Skin epidermis (tissue), 12 donors: Measurements from ENCODE around the gene APOBEC3H.

ENCODE experiments used
- H3K27ac ChIP-seq, 21 experiments: fragments of 200-600 bp; sonication (generic) in 11 of 21; one replicate each; pipeline ENCODE4 v1.5.0; 2020; ENCODE audit warnings: mild to moderate bottlenecking in 3 of 21, inconsistent platforms in 2 of 21, moderate library complexity in 2 of 21
- H3K4me3 ChIP-seq, 7 experiments: fragments of 200-600 bp; sonication (generic) in 2 of 7; one replicate each; pipeline ENCODE4 v1.5.0; 2020; ENCODE audit warnings: inconsistent platforms in 2 of 7, mild to moderate bottlenecking in 2 of 7, moderate library complexity in 1 of 7

The APOBEC3H gene

DNA sequence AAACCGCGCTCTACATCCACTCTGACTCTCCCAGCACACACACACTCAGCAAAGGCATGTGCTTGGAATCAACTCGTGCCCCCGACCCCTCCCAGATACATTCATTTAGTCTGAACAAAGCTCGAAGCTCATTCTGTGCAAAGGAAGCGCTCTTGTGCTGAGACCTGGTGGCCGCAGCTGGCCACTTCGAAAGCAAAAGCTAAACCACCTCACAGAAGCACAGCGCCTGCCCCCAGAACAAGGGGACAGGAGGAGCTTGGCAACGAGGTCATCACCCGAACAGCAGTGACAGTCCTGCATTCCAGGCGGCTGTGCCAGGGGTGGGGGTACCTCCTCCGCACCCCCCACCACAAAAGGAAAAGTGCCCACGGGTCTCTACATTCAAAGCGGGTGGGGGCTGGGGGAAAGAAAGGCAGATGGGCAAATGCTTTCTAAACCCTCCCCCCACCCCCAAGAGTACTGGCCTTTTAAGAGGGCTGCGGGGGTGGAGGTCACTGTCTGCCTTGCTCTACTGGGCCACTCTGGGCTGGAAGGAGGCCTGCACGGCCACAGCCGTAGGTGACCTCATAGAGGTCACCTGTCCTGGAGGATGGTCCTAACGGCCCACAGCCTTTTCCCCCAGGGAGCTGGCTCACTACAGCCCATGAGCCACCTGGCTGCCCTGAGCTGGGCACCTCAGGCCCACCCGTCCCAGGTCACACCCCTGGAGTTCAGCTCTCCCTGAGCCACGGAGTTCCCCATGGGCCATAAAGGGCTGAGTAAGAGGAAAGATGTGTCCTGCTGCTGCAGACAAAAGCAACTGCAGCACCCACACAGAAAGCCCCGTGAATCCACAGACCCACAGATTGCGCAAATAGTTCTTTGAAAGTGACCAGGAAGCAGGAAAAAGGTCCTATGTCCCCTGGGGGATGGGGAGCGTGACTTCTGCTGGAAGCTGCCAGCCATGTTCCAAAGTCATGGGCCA, 34.1 kb downstream of the APOBEC3H start:
- Histone ChIP-seq H3K4me3 (no peak overlapping the region), H3K27ac (peak overlapping the region in 2 of 21 experiments; percentile 9 to 23)

DNA sequence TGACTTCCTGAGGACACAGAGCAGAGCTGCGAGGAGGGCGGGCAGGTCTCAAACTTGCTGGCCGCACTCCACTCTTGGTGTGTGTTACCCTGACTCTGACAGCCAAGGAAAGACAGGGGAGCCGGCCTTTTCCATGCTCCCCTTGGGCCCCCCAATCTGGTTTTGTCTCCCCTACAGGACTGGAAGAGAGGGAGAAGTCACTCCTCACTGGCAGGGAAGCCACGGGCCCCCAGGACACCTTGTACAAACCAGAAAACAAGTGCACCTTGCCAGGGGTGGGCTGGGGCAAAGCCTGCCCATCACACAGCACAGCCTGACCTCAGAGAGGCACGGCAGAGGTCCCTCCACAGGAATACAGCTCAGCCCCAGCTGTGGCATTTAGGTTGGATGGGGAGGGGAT, 35.2 kb downstream of the APOBEC3H start:
- H3K4me3 ChIP-seq = no peak overlapping the region
- peak overlapping the region in 1 of 21 experiments; percentile 9 for H3K27ac ChIP-seq

DNA sequence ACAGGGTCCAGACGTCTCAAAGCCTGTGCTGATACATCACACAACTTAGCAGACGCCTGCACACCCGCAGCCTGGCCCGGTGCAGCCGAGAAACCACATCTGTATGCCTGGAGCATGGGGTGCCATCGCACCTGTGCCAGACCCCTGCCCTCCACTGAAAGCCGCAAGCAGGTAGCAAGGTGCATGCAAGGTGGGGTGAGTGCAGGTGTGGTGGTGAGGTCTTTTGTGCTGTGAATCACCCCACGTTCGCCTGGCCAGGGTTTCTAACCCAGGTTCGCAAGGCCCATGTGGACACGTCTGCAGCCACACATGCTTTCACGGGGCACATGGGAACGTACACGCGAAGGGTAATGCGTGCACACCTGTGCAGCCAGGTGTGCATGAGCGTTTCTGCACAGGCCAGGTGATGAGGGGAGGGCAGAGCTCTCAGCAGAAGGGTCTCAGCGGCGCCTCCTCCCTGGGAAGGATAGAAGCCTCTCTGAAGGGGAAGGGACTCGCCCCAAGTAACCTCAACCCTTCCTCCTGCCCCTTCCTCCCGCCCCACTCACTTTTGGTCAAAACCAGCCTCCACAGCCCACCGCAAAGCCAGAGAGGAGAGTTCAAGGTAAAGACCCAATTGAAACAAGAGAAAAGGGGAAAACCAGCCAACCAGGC, 36.0 kb downstream of the APOBEC3H start:
- Histone ChIP-seq H3K4me3 (no peak overlapping the region), H3K27ac (no peak overlapping the region)

DNA sequence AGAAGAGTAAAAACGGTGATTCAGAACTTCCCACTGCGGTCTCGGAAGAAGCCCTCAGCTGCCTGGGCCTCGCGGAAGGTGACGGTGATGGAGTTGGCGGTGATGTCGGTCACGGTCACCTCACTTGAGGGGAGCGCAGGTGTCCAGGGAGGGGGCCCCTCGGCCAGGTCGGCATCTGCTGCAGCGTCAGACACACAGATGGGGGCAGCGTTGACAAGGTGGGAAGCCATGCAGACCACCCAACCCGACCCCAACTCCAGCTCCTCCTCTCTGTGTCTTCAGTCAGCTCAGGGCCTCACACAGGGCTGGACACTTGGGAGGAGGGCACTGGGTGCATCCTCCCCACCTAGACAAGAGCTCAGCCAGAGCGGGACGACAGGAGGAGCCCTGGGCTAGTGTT, 36.8 kb downstream of the APOBEC3H start:
- no peak overlapping the region for H3K27ac ChIP-seq

DNA sequence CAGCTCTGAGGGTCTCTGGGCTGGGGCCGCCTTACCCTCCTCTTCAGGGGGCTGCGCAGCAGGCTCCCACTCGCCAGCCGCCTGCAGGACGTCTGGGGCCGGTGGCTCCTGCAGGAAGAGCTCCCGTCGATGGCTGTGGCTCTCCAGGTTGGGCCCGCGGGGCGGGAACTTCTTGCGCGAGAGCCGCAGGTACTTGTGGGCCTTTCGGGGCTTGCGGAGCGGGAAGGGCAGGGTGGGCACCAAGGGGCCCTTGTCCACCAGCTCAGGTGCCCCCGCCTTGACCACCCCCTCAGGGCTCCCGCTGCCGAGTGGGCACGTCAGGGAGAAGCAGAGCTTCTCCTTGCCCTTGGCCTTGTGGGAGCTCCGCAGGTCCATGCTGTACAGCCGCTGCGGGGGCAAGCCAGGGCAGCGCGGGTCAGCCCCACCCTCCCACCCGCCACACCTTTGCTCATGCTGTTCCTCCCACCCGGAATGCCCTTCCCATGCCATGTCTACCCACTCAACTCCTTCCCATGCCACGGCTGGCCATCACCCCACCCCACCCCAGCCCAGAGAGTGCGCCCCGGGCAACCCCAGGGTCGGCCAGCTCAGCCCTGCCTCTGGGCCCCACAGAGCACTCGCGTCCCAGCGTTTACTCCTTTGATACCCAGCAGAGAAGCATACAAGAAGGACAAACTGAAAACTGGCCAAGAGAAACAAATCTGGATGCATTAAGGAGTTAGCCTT, 37.5 kb downstream of the APOBEC3H start:
- Histone ChIP-seq H3K4me3 (no peak overlapping the region), H3K27ac (no peak overlapping the region)

More for the DNA sequence above, 36.8 kb downstream of the APOBEC3H start:
- H3K4me3 ChIP-seq = no peak overlapping the region

DNA sequence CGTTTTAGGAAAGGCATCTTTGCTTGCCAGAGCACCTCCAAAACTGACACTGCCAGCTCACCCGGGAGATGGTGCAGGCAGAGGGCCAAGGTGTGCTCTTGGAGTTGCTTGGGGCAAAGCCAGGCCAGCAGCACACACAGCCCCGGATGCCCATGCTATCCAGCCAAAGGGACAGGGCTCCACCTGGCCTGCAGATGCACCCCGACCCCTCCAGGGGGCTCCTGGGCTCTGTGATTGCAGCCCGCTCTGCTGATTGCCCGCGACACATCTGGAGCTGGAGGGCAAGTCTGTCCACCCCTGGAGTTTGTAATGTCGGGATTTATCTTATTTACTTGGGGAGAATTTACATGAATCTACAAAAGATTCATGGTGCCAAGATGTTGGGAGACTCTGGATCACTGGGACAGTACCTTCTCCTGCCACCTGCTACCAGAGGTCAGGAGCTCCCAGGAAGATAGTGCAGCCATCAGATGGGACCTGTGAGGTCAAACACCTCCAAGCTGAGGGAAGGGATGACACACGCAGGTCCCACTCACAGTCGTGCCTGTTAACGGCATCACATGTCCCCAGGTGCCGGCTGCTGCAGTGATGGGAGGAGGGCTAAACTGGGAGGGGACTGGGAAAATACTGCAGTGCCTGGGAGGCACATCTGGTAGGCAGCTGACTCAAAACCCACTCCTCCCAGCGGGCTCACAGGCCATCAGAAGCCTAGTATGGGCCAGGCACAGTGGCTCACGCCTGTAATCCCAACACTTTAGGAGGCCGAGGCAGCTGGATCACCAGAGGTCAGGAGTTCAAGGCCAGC, 38.2 kb downstream of the APOBEC3H start:
- Histone ChIP-seq H3K27ac (no peak overlapping the region), H3K4me3 (no peak overlapping the region)

DNA sequence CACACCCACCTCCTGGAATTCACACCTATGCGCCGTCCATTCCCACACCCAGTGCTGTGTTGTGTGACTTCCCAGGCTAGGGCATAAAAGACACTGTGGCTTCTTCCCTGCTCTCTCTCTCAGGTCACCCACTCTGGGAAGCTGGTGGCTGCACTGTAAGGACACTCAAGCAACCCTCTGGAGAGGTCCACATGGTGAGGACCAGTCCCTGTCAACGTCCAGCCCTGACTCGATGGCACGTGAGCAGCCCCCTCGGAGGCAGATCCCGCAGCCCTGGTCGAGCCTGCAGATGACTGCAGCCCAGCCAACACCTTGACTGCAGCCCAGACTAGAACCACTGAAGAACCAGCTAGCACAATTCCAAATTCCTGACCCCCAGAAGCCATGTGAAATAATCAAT, 39.3 kb downstream of the APOBEC3H start:
- Histone ChIP-seq H3K27ac (no peak overlapping the region), H3K4me3 (no peak overlapping the region)

DNA sequence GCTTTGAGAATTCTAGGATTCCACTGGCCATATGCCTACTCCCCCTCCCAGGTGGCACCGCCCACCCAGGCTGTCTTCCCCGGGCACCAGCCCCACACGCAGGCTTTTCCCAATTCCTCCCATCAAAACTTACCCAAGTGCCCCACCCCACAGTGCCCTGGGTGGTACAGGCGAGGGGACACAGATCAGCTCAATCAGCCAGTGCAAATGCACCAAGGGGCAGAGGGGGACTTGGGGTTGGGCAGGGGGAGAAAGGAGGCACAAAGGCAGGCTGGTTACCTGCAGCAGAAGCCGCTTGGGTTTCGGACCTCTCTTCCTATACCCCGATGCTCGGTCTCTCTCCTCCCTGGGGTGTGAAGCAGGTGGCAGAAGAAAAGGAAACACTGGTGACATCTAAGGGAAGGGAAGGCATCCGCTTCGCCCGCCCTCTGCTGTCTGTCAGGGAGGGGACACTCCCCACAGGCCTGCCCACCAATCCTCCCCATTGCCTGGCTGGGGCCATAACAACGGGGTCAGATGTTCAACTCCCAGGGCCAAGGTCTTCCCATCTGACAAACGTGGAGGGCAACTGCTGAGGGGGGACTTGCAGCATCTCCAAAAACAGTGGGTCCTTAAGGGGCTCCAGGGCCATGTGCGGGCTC, 41.4 kb downstream of the APOBEC3H start:
- no peak overlapping the region for H3K27ac ChIP-seq
- no peak overlapping the region for H3K4me3 ChIP-seq

DNA sequence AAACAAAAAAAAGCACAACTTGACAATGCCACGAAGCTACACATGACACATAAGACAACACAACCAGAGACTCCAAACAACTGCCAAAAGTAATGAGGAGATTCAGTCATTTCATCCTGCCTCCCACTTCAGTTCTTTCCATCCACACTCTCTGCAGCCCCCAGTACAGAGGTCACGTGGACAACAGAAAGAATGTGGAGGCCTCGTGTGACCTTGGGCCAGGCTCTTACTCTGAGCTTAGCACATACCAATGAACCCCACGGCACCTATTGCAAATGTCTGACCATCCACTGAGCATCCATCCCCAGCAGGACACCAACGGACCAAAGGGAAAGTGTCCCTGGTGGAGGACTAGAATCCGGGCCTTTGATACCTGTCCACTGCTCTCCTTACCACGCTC, 42.9 kb downstream of the APOBEC3H start:
- Histone ChIP-seq H3K27ac (no peak overlapping the region), H3K4me3 (no peak overlapping the region)

DNA sequence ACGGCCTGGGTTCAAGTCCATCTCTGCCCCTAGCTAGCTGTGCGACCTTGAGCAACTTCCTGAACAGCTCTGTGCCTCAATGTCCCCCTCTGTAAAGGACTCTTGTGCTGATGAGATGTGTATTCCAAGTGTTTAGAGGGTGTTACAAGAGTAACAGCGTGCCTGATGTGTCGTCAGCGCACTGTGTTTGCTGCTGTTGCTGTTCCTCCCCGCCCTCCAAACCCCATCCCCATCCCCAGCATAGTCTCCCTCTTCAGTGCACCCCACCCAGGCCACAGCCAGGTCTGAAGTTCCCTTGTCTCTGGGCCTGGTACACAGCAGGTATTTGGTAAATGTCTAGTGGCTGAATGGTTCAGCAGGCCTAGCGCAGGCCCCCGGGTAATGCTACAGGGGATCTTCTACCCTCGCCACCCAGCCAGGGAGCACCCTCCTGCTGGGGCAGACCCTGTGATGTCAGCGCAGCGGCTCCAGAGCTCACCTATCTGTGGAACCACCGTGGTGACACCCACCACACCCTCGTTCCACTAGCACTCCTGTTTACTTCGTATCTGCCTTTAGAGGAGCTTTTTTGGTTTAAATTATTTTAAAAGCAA, 45.1 kb downstream of the APOBEC3H start:
- H3K27ac ChIP-seq = no peak overlapping the region
- H3K4me3 ChIP-seq = no peak overlapping the region

DNA sequence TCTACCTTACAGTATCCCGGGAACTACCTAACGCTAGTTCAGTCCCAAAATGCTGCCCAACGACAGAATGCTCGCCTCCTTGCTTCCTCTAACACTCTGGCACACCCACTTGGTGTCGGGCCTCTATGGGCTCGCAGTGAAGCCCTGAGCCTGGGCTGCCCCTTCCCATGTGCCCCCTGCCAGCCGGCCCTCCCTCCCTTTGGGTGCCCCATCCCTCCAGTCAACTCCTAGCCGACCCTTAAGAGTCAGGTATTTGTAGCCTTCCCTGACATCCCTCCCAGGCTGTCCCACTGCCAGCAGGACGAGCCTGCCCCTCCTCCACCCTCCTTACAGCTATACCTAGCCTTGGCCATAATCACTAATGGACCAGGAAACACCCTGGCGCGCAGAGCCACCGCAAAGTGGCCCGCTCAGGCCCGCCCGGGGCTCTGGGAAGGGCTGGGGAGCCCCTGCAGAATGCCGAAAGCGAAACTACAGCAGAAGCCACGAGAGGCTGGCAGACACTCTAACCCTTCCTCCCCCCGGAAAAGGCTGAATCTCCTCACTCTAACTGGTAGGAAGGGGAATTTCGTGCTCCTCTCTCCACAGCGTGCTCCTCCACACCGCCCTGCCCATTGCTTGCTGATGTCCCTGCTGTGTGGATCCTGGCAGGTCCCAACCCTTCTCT, 47.2 kb downstream of the APOBEC3H start:
- Histone ChIP-seq H3K27ac (peak overlapping the region in 19 of 21 experiments; percentile 16 to 97 (median 89)), H3K4me3 (peak overlapping the region; percentile 73 to 94 (median 85))

DNA sequence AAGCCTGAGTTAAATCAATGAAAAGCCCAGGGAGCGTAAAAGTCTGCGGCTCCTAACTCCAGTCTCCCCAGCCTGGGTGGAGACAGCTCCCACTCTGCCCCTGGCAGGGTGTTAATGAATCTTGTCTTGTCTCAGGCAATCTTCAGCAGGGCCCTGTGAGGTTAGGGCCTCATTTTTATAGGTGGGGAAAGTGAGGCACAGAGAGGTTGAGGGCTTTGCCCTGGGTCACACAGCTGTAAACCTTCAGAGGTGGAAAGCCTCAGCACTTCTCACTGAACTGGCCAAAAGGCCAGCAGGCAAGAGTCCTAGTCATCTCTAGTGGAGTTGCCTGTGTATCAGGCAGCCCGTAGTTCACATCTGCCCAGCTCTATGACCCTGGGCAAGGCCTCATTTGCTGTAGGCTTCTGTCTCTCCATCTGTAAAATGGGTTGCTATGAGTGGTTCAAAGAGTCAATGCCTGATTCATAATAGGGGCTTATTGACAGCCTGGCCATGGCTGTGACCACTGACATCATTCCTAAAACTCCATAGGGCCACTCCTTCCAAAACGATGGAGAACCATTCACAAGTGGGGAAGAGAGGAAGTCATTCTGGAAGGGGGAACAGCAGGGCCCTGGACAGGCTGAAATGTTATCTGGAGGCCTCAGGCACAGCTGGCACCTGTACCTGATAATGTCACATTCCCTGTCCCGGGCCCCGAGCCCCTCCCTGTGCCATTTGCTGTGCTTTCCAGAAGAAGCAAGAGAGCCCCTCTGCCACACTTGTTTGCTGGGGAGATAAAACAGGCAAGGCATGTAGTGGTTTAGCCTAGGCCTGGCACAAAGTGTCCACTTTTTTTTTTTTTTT, 49.4 kb downstream of the APOBEC3H start:
- peak overlapping the region; percentile 23 to 97 (median 89) for H3K27ac ChIP-seq
- peak overlapping the region; percentile 73 to 94 (median 85) for H3K4me3 ChIP-seq

DNA sequence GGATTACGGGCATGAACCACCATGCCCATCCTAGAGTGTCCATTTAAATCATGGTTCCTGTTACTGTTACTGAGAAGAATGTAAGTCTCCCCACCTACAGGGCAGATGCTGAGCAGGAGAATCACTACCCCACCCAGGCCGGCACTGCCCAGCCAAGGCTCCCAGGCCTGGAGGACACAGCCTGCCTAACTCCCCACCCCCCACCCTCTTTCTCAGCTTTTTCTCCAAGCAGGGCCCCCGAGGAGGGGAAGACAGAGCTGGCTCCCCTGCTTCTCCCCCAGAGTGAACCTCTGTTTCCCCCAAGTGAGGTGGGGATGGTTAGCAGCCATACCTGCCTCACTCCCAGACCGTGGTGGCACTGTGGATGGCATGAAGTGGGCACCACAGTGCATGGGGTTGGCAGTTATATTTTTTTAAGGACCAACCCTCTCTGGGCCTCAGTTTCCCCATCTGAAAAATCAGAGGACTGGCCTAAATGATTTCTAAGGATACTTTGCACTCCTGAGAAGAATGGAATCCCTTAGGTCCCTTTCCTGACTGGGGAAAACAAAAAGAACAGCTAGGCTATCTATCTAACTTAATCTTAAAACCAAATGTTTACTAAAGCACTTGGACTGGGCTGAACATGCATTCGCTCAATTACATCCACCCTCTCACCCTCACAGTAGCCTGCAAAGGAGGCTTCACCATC, 50.4 kb downstream of the APOBEC3H start:
- H3K27ac ChIP-seq = peak overlapping the region in 11 of 21 experiments; percentile 1 to 87 (median 50)

DNA sequence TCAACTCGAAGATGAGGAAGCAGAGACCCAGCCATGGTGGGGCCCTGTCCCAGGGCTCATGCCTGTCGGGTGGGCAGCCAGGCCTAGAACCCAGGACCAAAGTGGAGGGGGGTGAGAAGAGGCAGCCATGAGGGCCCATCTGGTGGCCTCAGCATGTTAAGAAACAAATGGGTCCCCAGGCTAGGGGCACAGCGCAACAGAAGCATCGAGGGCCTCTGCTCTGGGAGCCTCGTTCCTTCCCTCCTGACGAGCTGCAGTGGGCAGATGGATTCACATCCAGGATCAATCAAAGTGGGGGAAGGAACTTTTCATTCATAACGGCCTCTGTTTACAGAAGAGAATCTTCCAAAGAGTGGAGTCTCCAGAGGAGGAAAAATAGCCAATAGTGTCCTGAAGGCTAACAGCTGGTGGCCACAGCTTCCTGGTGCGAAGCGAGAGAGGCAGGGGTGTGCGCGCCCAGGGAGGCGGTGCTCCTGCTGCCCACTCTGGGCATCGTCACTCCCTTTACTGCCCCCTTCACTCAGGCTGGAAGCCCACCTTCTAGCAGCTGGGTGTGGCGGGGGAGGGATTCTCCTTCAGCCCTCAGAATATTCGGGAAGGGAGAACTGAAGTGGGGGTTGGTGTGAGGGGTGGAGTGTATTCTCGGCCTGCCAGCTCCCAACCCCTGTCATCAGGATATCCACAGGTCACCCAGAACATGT, 51.1 kb downstream of the APOBEC3H start:
- H3K4me3 ChIP-seq = no peak overlapping the region

More for the DNA sequence above, 50.4 kb downstream of the APOBEC3H start:
- no peak overlapping the region for H3K4me3 ChIP-seq

DNA sequence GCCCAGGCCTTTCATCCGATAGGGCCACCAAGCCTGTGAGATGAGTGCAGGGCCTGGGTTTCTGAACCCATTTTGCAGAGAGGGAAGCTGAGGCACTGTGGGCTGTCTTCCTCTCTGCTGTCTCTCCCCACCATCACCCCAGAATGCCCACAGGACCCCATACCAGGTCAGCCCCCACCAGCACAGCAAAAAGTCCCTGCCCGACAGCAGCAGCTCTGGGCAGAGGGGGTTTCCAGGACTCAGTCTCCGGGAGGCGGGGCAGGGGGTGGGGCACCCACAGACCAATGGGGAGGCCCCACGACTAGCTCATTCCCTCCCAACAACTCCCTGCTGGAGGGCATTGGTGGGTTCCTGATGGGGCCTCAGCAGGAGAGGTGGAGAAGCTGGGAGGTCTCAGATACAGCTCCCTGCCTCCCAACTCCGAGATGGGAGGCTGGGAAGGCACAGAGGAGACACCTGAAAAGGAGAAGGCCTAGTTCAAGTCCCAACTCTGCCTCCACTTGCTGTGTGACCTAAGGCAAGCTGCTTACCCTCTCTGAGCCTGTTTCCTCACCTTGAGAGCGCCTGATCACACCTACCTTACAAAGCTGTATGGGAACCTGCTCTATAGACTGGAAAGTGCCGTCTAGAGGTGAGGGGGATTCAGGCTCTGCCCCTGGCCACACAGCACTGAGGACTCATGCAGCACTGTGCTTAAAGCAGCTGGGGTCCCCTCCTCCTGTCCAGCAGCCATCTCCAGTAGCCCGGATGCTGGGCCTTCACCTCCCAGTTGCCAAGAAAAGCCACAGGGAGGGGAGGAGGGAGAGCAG, 51.9 kb downstream of the APOBEC3H start:
- H3K4me3 ChIP-seq = no peak overlapping the region
- peak overlapping the region in 12 of 21 experiments; percentile 3 to 87 (median 52) for H3K27ac ChIP-seq

More for the DNA sequence above, 51.1 kb downstream of the APOBEC3H start:
- H3K27ac ChIP-seq = peak overlapping the region in 12 of 21 experiments; percentile 1 to 87 (median 52)
